ENCODE data around the gene CYB561A3.

The CYB561A3 gene

GRCh38 chr11:61342207-61342803, 19.4 kb downstream of the CYB561A3 start:
- DNase-seq: no peak

- no peak for DNase-seq
These were observed 20.0 kb downstream of the CYB561A3 start for GRCh38 chr11:61341706-61342105.

- DNase-seq: no peak
These were observed 20.7 kb downstream of the CYB561A3 start for GRCh38 chr11:61340979-61341378.

- DNase-seq: no peak
These were observed 22.2 kb downstream of the CYB561A3 start for GRCh38 chr11:61339490-61339878.

GRCh38 chr11:61338783-61339489, 22.7 kb downstream of the CYB561A3 start:
- no peak for DNase-seq

- no peak for DNase-seq
These were observed 23.8 kb downstream of the CYB561A3 start for GRCh38 chr11:61337706-61338470.

GRCh38 chr11:61336171-61336935, 25.3 kb downstream of the CYB561A3 start:
- peak; percentile 82 for DNase-seq

GRCh38 chr11:61335355-61335710, 26.3 kb downstream of the CYB561A3 start:
- DNase-seq: no peak

- DNase-seq: peak; percentile 8
These were observed 27.0 kb downstream of the CYB561A3 start for GRCh38 chr11:61334434-61335354.

GRCh38 chr11:61333550-61334433, 27.9 kb downstream of the CYB561A3 start:
- DNase-seq: no peak

- peak; percentile 98 for DNase-seq
These were observed 28.7 kb downstream of the CYB561A3 start, which contains the start of the genes DDB1 and TKFC for GRCh38 chr11:61332797-61333549. TSS of gene DDB1 (minus strand) at chr11:61333105. CDS start at chr11:61332968, 137 bp downstream. TSS of gene TKFC (plus strand) at chr11:61333228. CDS start at chr11:61334729, 1,501 bp downstream.

GRCh38 chr11:61332281-61332796, 29.3 kb downstream of the CYB561A3 start:
- peak; percentile 8 for DNase-seq

- no peak for DNase-seq
These were observed 30.0 kb downstream of the CYB561A3 start for GRCh38 chr11:61331651-61332050.

GRCh38 chr11:61329871-61330270, 31.8 kb downstream of the CYB561A3 start:
- DNase-seq: no peak

- no peak for DNase-seq
These were observed 33.3 kb downstream of the CYB561A3 start for GRCh38 chr11:61328351-61328750.

GRCh38 chr11:61327669-61328071, 34.0 kb downstream of the CYB561A3 start:
- DNase-seq: no peak

- DNase-seq: no peak
These were observed 35.9 kb downstream of the CYB561A3 start for GRCh38 chr11:61325649-61326414.

GRCh38 chr11:61315260-61315659, 46.4 kb downstream of the CYB561A3 start:
- no peak for DNase-seq

- DNase-seq: no peak
These were observed 50.9 kb downstream of the CYB561A3 start for GRCh38 chr11:61310749-61311148.

All from stimulated activated CD4-positive, alpha-beta T cell treated with anti-CD3 and anti-CD28 coated beads, Interleukin-1b, Interleukin-23, amount 100 ng/mL, for 48 hours (primary cell).